MM.1S (cell line): ENCODE results near the gene CHURC1.

ENCODE experiments used
- DNase-seq: peaks from one replicate; pipeline ENCODE4 v3.0.0-alpha.2; 2015
- H2AFZ ChIP-seq: fragments of 300-600 bp; sonication (generic); 2 replicates; pipeline ENCODE4 v1.6.0; 2016; ENCODE audit warnings: antibody characterized with exemption, low read length
- H3F3A ChIP-seq: fragments of 300-600 bp; sonication (generic); 2 replicates; pipeline ENCODE4 v1.6.1; 2016; ENCODE audit warnings: mild to moderate bottlenecking, antibody characterized with exemption, low read length, moderate library complexity, mixed read lengths; ENCODE audit not compliant: insufficient read depth
- H3K27ac ChIP-seq: fragments of 300-600 bp; sonication (generic); 2 replicates; pipeline ENCODE4 v1.5.1; 2016; ENCODE audit warnings: mild to moderate bottlenecking, low read length
- H3K27me3 ChIP-seq: fragments of 300-600 bp; sonication (generic); replicated peaks from 2 replicates; pipeline ENCODE4 v1.6.0; 2016; ENCODE audit warnings: low read length; ENCODE audit not compliant: insufficient read depth
- H3K36me3 ChIP-seq: fragments of 300-600 bp; sonication (generic); replicated peaks from 2 replicates; pipeline ENCODE4 v1.6.1; 2016; ENCODE audit warnings: mild to moderate bottlenecking, low read length, mixed read lengths; ENCODE audit not compliant: insufficient read depth
- H3K4me1 ChIP-seq: fragments of 300-600 bp; sonication (generic); 2 replicates; pipeline ENCODE4 v1.6.1; 2016; ENCODE audit warnings: low read length, mixed read lengths
- H3K4me2 ChIP-seq: fragments of 300-600 bp; sonication (generic); 2 replicates; pipeline ENCODE4 v1.6.0; 2016; ENCODE audit warnings: low read depth, low read length
- H3K4me3 ChIP-seq: fragments of 300-600 bp; sonication (generic); 2 replicates; pipeline ENCODE4 v1.5.1; 2016; ENCODE audit warnings: low read length, mixed read lengths
- H3K79me2 ChIP-seq: fragments of 300-600 bp; sonication (generic); 2 replicates; pipeline ENCODE4 v1.6.1; 2016; ENCODE audit warnings: mixed run types, low read length, mixed read lengths
- H3K9ac ChIP-seq: fragments of 300-600 bp; sonication (generic); 2 replicates; pipeline ENCODE4 v1.6.1; 2016; ENCODE audit warnings: low read length, mixed read lengths
- H3K9me2 ChIP-seq: fragments of 300-600 bp; sonication (generic); replicated peaks from 2 replicates; pipeline ENCODE4 v1.6.1; 2016; ENCODE audit warnings: mild to moderate bottlenecking, low read length, mixed read lengths; ENCODE audit not compliant: insufficient read depth
- H3K9me3 ChIP-seq: fragments of 300-600 bp; sonication (generic); replicated peaks from 2 replicates; pipeline ENCODE4 v1.6.1; 2016; ENCODE audit warnings: mild to moderate bottlenecking, low read length, mixed read lengths; ENCODE audit not compliant: insufficient read depth
- H4K20me1 ChIP-seq: fragments of 300-600 bp; sonication (generic); 2 replicates; pipeline ENCODE4 v1.6.1; 2016; ENCODE audit warnings: mild to moderate bottlenecking, low read length, moderate library complexity, mixed read lengths; ENCODE audit not compliant: insufficient read depth
- EZH2 ChIP-seq: fragments of 300-600 bp; sonication (generic); optimal IDR thresholded peaks from 2 replicates; pipeline ENCODE3; 2017; ENCODE audit warnings: low read depth, mild to moderate bottlenecking, antibody characterized with exemption, low read length, mixed read lengths
- EZH2phosphoT487 ChIP-seq: fragments of 300-600 bp; sonication (generic); IDR thresholded peaks from 2 replicates; pipeline ENCODE4 v1.6.1; 2018; ENCODE audit warnings: antibody characterized with exemption, low read length
- TF ChIP-seq, protein P1 (sequence below): fragments of 300-600 bp; sonication (generic); IDR thresholded peaks from 2 replicates; pipeline ENCODE4 v1.5.1; 2016; ENCODE audit warnings: antibody characterized with exemption, low read length, mixed read lengths

Gene CHURC1

DNA sequence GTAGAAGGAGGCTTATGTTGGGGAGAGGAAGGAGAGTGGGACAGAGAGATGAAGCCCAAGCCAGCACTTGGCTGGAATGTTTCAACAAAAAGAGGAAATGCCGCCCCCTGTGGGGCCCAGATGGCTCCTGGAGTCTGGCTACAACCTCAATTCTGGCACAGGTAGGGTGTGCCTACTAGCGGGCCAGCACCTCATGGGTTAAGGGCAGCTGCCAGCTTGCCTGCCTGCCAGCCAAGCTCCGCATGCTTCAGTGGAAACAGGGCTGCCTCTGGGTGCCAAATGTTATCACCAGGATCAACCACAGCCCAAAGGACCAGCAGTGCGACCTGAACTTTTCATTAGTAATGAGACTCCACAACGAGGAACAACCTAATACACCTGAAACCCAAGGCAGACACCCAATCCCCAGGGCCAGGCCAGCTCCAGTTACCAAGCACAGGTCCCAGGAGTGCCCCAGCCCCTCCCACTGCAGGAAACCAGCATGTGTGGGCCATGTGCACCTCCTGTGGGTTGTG lies 46.6 kb downstream of the CHURC1 start:
- no peak for DNase-seq
- no peaks in the 10 kb centered on the region for H3K36me3 ChIP-seq
- no peak overlapping the region for H3K9ac ChIP-seq
- no peaks in the 10 kb centered on the region; the same call in none of the 2 replicates for H3K79me2 ChIP-seq
- TF ChIP-seq, protein P1, sequence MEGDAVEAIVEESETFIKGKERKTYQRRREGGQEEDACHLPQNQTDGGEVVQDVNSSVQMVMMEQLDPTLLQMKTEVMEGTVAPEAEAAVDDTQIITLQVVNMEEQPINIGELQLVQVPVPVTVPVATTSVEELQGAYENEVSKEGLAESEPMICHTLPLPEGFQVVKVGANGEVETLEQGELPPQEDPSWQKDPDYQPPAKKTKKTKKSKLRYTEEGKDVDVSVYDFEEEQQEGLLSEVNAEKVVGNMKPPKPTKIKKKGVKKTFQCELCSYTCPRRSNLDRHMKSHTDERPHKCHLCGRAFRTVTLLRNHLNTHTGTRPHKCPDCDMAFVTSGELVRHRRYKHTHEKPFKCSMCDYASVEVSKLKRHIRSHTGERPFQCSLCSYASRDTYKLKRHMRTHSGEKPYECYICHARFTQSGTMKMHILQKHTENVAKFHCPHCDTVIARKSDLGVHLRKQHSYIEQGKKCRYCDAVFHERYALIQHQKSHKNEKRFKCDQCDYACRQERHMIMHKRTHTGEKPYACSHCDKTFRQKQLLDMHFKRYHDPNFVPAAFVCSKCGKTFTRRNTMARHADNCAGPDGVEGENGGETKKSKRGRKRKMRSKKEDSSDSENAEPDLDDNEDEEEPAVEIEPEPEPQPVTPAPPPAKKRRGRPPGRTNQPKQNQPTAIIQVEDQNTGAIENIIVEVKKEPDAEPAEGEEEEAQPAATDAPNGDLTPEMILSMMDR = no peak
- TF ChIP-seq EZH2phosphoT487 (no peak), EZH2 (no peak)
- no peak overlapping the region for H2AFZ ChIP-seq
- no peaks in the 10 kb centered on the region for H3K9me3 ChIP-seq
- no peaks in the 10 kb centered on the region for H4K20me1 ChIP-seq
- H3K4me1 ChIP-seq = no peaks in the 10 kb centered on the region
- H3K27me3 ChIP-seq = no peaks in the 10 kb centered on the region
- H3F3A ChIP-seq = no peaks in the 10 kb centered on the region
- no peak overlapping the region for H3K4me2 ChIP-seq
- no peak overlapping the region for H3K27ac ChIP-seq
- no peak overlapping the region for H3K4me3 ChIP-seq
- no peaks in the 10 kb centered on the region for H3K9me2 ChIP-seq

DNA sequence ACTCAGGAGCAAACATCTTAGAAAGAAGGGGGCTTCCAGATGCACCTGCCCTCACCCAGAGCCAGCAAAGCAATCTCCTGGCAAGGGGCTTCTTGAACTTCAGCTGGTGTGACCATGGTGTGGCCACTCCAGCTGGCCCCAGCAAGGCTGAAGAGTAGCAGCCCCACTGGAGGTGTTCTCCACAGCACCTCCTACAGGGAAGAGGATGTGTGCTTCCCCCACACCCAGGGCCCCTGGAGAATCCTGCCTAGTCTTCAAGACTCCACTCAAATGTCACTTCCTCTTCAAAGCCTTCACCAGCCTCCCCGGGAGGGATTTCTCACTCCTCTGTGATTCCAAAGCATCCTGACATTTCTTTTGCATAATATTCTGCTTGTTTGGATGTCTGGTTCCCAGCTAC lies 49.4 kb downstream of the CHURC1 start:
- Histone ChIP-seq H3K9me3 (no peaks in the 10 kb centered on the region), H3K4me3 (no peak overlapping the region), H3F3A (peaks cover 6% of the 10 kb centered on the region; the same call in 1 of the 2 replicates), H3K4me2 (no peak overlapping the region), H3K27ac (no peak overlapping the region), H4K20me1 (no peaks in the 10 kb centered on the region), H3K36me3 (no peaks in the 10 kb centered on the region), H3K79me2 (peaks cover 3% of the 10 kb centered on the region), H3K9me2 (no peaks in the 10 kb centered on the region), H3K4me1 (peaks cover 18% of the 10 kb centered on the region), H3K9ac (no peak overlapping the region), H3K27me3 (no peaks in the 10 kb centered on the region), H2AFZ (no peak overlapping the region)
- no peak for DNase-seq
- TF ChIP-seq EZH2 (no peak), EZH2phosphoT487 (no peak)

DNA sequence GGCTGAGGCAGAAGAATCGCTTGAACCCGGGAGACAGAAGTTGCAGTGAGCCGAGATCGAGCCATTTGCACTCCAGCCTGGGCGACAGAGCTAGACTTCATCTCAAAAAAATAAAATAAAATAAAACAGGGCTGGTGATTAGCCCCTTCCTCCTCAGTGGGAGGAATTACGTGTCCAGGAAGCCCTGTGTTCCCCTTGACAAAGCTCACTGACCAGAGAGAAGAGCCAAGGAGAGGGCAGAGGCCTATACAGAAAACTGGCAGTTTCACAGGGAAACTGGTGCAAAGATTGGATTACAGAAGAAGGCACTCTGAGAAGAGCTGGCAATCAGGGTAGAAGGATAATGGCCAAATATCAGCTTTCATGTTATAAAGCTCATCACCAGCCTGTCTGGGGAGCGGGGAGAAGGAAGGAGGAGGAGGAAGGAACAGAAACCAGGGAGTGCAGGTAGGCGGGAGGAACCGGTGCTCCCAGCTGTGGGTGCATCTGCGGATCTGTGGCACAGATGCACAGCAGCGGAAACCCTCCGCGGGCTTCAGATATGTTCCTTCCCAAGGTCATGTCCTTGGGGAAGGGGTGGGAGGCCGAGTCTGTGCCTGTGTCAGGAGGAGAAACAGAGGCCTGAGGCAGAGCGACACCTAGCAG lies 51.2 kb downstream of the CHURC1 start:
- no peak for DNase-seq
- Histone ChIP-seq H4K20me1 (no peaks in the 10 kb centered on the region), H3K9me3 (no peaks in the 10 kb centered on the region), H3K4me2 (no peak overlapping the region), H2AFZ (no peak overlapping the region), H3K4me3 (no peak overlapping the region), H3K27ac (no peak overlapping the region), H3K4me1 (peaks cover 36% of the 10 kb centered on the region), H3K79me2 (peaks cover 5% of the 10 kb centered on the region), H3K27me3 (no peaks in the 10 kb centered on the region), H3K9ac (no peak overlapping the region), H3F3A (peaks cover 15% of the 10 kb centered on the region; the same call in 1 of the 2 replicates), H3K9me2 (no peaks in the 10 kb centered on the region), H3K36me3 (no peaks in the 10 kb centered on the region)
- TF ChIP-seq EZH2 = no peak
- no peak for TF ChIP-seq EZH2phosphoT487
- TF ChIP-seq, protein P1 = no peak

DNA sequence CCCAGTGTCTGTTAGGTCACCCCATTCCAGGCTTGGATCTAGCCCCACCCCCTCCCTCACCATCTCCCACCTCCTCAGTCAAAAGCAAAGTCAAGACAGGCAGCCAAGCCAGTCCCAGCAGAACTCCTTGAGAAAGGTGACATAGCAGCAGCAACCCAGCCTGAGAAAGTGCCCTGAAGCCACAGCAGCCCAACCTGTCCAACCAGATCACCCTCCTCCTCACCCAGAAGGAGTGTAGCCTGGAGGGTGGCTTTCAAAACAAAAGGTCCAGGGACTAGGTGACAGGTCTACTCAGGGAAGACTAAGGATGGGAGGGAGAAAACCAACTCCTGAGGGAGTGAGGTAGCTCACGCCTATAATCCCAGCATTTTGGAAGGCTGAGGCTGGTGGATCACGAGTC lies 52.7 kb downstream of the CHURC1 start:
- Histone ChIP-seq H3K27me3 (no peaks in the 10 kb centered on the region), H3F3A (peaks cover 15% of the 10 kb centered on the region; the same call in 1 of the 2 replicates), H3K9ac (no peak overlapping the region), H3K9me2 (no peaks in the 10 kb centered on the region), H2AFZ (no peak overlapping the region), H3K79me2 (peaks cover 12% of the 10 kb centered on the region), H3K9me3 (no peaks in the 10 kb centered on the region), H3K4me2 (no peak overlapping the region), H3K27ac (no peak overlapping the region; the same call in 1 of the 2 replicates), H3K4me3 (no peak overlapping the region), H3K36me3 (no peaks in the 10 kb centered on the region), H3K4me1 (peaks cover 38% of the 10 kb centered on the region), H4K20me1 (no peaks in the 10 kb centered on the region)
- TF ChIP-seq EZH2 (no peak), EZH2phosphoT487 (no peak)
- TF ChIP-seq, protein P1 = no peak
- DNase-seq = no peak
